IPS-18a (cell line): Measurements from ENCODE around the gene C9orf153.

Experiments
- H3K27ac ChIP-seq: one replicate; pipeline ENCODE4 v1.5.1; 2013; ENCODE audit warnings: low read length
- H3K27me3 ChIP-seq: one replicate; pipeline ENCODE4 v1.6.1; 2013; ENCODE audit warnings: mild to moderate bottlenecking, low read length; ENCODE audit not compliant: control insufficient read depth, insufficient read depth
- H3K36me3 ChIP-seq: one replicate; pipeline ENCODE4 v1.6.1; 2013; ENCODE audit warnings: low read depth, low read length; ENCODE audit not compliant: control insufficient read depth
- H3K4me1 ChIP-seq: one replicate; pipeline ENCODE4 v1.6.1; 2013; ENCODE audit warnings: low read depth, low read length; ENCODE audit not compliant: control insufficient read depth
- H3K4me3 ChIP-seq: one replicate; pipeline ENCODE4 v1.5.1; 2013; ENCODE audit warnings: low read length
- H3K9ac ChIP-seq: one replicate; pipeline ENCODE4 v1.6.1; 2013; ENCODE audit warnings: mild to moderate bottlenecking, low read length, moderate library complexity
- H3K9me3 ChIP-seq: one replicate; pipeline ENCODE4 v1.6.1; 2013; ENCODE audit warnings: low read depth, low read length; ENCODE audit not compliant: control insufficient read depth

Gene C9orf153

GRCh38 chr9:86184138-86184524 lies 75.3 kb downstream of the C9orf153 start:
- H3K4me1 ChIP-seq: peaks cover 35% of the 10 kb centered on the region
- H3K27me3 ChIP-seq: no peaks in the 10 kb centered on the region

GRCh38 chr9:86183229-86184137 lies 76.0 kb downstream of the C9orf153 start:
- Histone ChIP-seq H3K27me3 (no peaks in the 10 kb centered on the region), H3K9me3 (no peaks in the 10 kb centered on the region), H3K4me1 (peaks cover 35% of the 10 kb centered on the region), H3K27ac (no peak overlapping the region), H3K4me3 (no peak overlapping the region), H3K36me3 (no peaks in the 10 kb centered on the region), H3K9ac (no peak overlapping the region)

More at GRCh38 chr9:86184138-86184524, 75.3 kb downstream of the C9orf153 start:
- Histone ChIP-seq H3K36me3 (no peaks in the 10 kb centered on the region), H3K27ac (no peak overlapping the region), H3K9me3 (no peaks in the 10 kb centered on the region), H3K9ac (no peak overlapping the region), H3K4me3 (no peak overlapping the region)

GRCh38 chr9:86181379-86182315 lies 77.8 kb downstream of the C9orf153 start:
- no peaks in the 10 kb centered on the region for H3K27me3 ChIP-seq
- no peaks in the 10 kb centered on the region for H3K9me3 ChIP-seq
- no peak overlapping the region for H3K9ac ChIP-seq
- H3K4me1 ChIP-seq: peaks cover 30% of the 10 kb centered on the region
- H3K4me3 ChIP-seq: peak overlapping the region; percentile 16
- H3K27ac ChIP-seq: peak overlapping the region; percentile 7
- no peaks in the 10 kb centered on the region for H3K36me3 ChIP-seq

- Histone ChIP-seq H3K27ac (no peak overlapping the region), H3K36me3 (no peaks in the 10 kb centered on the region), H3K9me3 (no peaks in the 10 kb centered on the region), H3K4me1 (peaks cover 25% of the 10 kb centered on the region), H3K9ac (no peak overlapping the region), H3K27me3 (no peaks in the 10 kb centered on the region), H3K4me3 (no peak overlapping the region)
These were observed 81.0 kb downstream of the C9orf153 start for GRCh38 chr9:86178503-86178902.

- no peak overlapping the region for H3K9ac ChIP-seq
- H3K4me1 ChIP-seq: peaks cover 25% of the 10 kb centered on the region
- H3K9me3 ChIP-seq: no peaks in the 10 kb centered on the region
- H3K36me3 ChIP-seq: no peaks in the 10 kb centered on the region
- H3K4me3 ChIP-seq: no peak overlapping the region
- H3K27me3 ChIP-seq: no peaks in the 10 kb centered on the region
- H3K27ac ChIP-seq: no peak overlapping the region
These were observed 81.5 kb downstream of the C9orf153 start for GRCh38 chr9:86177995-86178394.

GRCh38 chr9:86176468-86176867 lies 83.0 kb downstream of the C9orf153 start:
- Histone ChIP-seq H3K36me3 (no peaks in the 10 kb centered on the region), H3K9ac (no peak overlapping the region), H3K9me3 (no peaks in the 10 kb centered on the region), H3K27me3 (no peaks in the 10 kb centered on the region), H3K4me1 (peaks cover 11% of the 10 kb centered on the region), H3K4me3 (no peak overlapping the region), H3K27ac (no peak overlapping the region)

- Histone ChIP-seq H3K27ac (no peak overlapping the region), H3K27me3 (no peaks in the 10 kb centered on the region), H3K4me1 (peaks cover 5% of the 10 kb centered on the region), H3K36me3 (no peaks in the 10 kb centered on the region), H3K9ac (no peak overlapping the region), H3K4me3 (no peak overlapping the region), H3K9me3 (no peaks in the 10 kb centered on the region)
These were observed 83.6 kb downstream of the C9orf153 start for GRCh38 chr9:86175743-86176456.

GRCh38 chr9:86175223-86175622 lies 84.2 kb downstream of the C9orf153 start:
- H3K4me1 ChIP-seq: peaks cover 2% of the 10 kb centered on the region
- H3K27ac ChIP-seq: no peak overlapping the region
- no peaks in the 10 kb centered on the region for H3K27me3 ChIP-seq
- no peak overlapping the region for H3K4me3 ChIP-seq
- no peaks in the 10 kb centered on the region for H3K36me3 ChIP-seq
- H3K9ac ChIP-seq: no peak overlapping the region
- H3K9me3 ChIP-seq: no peaks in the 10 kb centered on the region
